Right lobe of liver (tissue), 6 donors: ENCODE data around the gene HSPD1. TPM values are rescaled to one million over a fixed set of nuclear protein-coding genes. Genes with fewer than 3 reads are reported as not detected.

Source experiments
- ATAC-seq, 4 donors: fragments of 200-7000 bp; cut with Tn5 transposase; one replicate each; pipeline ENCODE4 v1.9.1; 2020; ENCODE audit warnings: mild to moderate bottlenecking in 4 of 4, moderate library complexity in 4 of 4
- DNase-seq, 3 donors: peaks; one replicate each; pipeline ENCODE4 v3.0.0-alpha.2; 2020
- H3K27ac ChIP-seq, 3 donors: fragments of 200-600 bp; one replicate each; pipeline ENCODE4 v1.8.0; 2022
- H3K27me3 ChIP-seq, 2 donors: fragments of 200-600 bp; one replicate each; pipeline ENCODE4 v1.8.0; 2022
- H3K36me3 ChIP-seq, 4 donors: fragments of 200-600 bp; sonication (generic) in 1 of 4; one replicate each; pipeline versions ENCODE4 v1.5.1 to v1.8.0; 2017 to 2022; ENCODE audit warnings: control low read depth in 1 of 4
- H3K4me1 ChIP-seq, 4 donors: fragments of 200-600 bp; sonication (generic) in 1 of 4; one replicate each; pipeline versions ENCODE4 v1.5.1 to v1.8.0; 2017 to 2022; ENCODE audit warnings: control low read depth in 1 of 4
- H3K4me3 ChIP-seq, 3 donors: fragments of 200-600 bp; one replicate each; pipeline ENCODE4 v1.8.0; 2022
- H3K9me3 ChIP-seq, 4 donors: fragments of 200-600 bp; sonication (generic) in 1 of 4; one replicate each; pipeline versions ENCODE4 v1.5.1 to v1.8.0; 2017 to 2022; ENCODE audit warnings: control low read depth in 1 of 4
- CTCF ChIP-seq, 4 donors: fragments of 200-600 bp in 3 of 4; fragments of 450-650 bp in 1 of 4; IDR thresholded peaks; one replicate each; pipeline versions ENCODE4 v1.5.1 to v1.8.0; 2016 to 2022; ENCODE audit warnings: antibody characterized with exemption in 4 of 4, mild to moderate bottlenecking in 2 of 4
- POLR2A ChIP-seq: fragments of 450-650 bp; IDR thresholded peaks from one replicate; pipeline ENCODE4 v1.6.1; 2017; ENCODE audit warnings: antibody characterized with exemption, mild to moderate bottlenecking
- WGBS: methylation state at CpG from one replicate; pipeline ENCODE4 v1.1.6; 2018; ENCODE audit warnings: low coverage, low lambda C conversion rate; ENCODE audit not compliant: insufficient coverage; ENCODE audit errors: missing lambda C conversion rate; 5-methylcytosine and 5-hydroxymethylcytosine counted together
- intact Hi-C, 2 donors: fragments of 100-400 bp; cut with DNase I; formaldehyde crosslinking; loops; one replicate each; pipeline versions ENCODE4 v1.11.2 to v1.14.1; 2022
- small RNA-seq, 2 experiments: library from RNA; depleted of rRNA; stranded (forward); fragments of <200 nt; gene quantifications; one replicate each; pipeline ENCODE3, GENCODE V24; 2016
- total RNA-seq, 6 experiments: library from RNA; depleted of rRNA in 2 of 6; stranded (reverse); fragments of >200 nt in 2 of 6; fragmentation: NEBNext Ultra II Directional in 3 of 6; extraction: Animal tissue kit (Norgen Biotek cat#: 25700) in 3 of 6; gene quantifications; one replicate each; pipeline versions ENCODE4 v1.1.0 to v1.2.4, GENCODE V29; 2016 to 2023
- donor health status: DM: no; HTN: yes; CAD: no.
- donor health status: DM: no; HTN: no; CAD: no.
- donor health status: DM: no; HTN: no; CAD: no.
- donor health status: DM: no; HTN: yes; CAD: no.
- donor health status: DM: no; HTN: yes; CAD: no.

The HSPD1 gene
- total RNA-seq, 6 experiments from 2014 or later = 241 to 552 (median 353) TPM

DNA sequence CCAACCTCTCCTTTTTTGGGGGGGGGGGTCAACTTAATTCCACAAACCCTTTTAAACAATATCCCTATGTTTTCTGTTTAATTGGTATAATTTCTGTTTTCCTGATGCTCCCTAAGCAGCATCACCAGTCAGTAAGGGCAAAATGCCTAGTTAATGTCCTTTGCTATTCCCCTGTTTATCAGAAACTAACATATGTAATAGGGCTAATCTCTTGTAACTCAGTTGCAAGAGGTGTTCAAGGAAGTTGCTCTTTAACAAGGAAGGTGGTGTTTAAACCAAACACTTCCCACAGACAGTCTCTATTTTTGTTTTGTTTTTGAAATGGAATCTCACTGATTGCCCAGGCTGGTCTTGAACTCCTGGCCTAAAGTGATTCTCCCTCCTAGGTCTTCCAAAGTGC lies 52.8 kb downstream of the HSPD1 start:
- Histone ChIP-seq H3K36me3 (no peaks in the 10 kb centered on the region), H3K27ac (no peak overlapping the region), H3K4me3 (no peak overlapping the region), H3K9me3 (no peaks in the 10 kb centered on the region), H3K4me1 (no peaks in the 10 kb centered on the region), H3K27me3 (no peaks in the 10 kb centered on the region)
- ATAC-seq (no peak), DNase-seq (no peak)
- TF ChIP-seq CTCF (IDR thresholded peaks at IDR 0.05) (no peak), POLR2A (no peak)
- intact Hi-C loops = no loop called here

DNA sequence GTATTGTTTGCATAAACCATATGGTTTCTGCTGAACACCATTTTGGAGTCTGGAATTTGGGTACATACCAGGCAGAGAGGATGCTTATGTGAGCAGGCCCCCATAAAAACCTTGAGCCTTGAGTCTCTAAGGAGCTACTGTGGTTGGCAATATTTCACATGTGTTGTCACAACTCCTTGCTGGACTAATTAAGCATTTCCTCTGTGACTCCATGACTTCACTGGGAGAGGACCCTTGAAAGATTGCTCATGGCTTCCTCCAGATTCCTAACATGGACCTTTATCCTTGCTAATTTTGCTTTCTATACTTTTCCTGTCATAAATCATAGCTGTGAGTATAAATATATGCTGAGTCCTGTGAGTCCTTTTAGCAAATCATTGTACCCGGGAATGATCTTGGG lies 53.9 kb downstream of the HSPD1 start:
- Histone ChIP-seq H3K27ac (no peak overlapping the region), H3K36me3 (no peaks in the 10 kb centered on the region), H3K4me1 (no peaks in the 10 kb centered on the region), H3K27me3 (no peaks in the 10 kb centered on the region), H3K9me3 (no peaks in the 10 kb centered on the region), H3K4me3 (no peak overlapping the region)
- intact Hi-C loops = no loop called here
- WGBS = 54% methylated on average over 1 of the region's 1 CpG
- ATAC-seq (no peak), DNase-seq (no peak)
- TF ChIP-seq POLR2A (no peak), CTCF (IDR thresholded peaks at IDR 0.05) (no peak)

- Histone ChIP-seq H3K27ac (peak overlapping the region in 1 of 3 donors; percentile 21), H3K4me1 (no peaks in the 10 kb centered on the region), H3K9me3 (no peaks in the 10 kb centered on the region), H3K36me3 (no peaks in the 10 kb centered on the region), H3K27me3 (no peaks in the 10 kb centered on the region), H3K4me3 (no peak overlapping the region)
- TF ChIP-seq CTCF (IDR thresholded peaks at IDR 0.05) = no peak
- TF ChIP-seq POLR2A = no peak
- WGBS = 52% methylated on average over 3 of the region's 5 CpGs
- intact Hi-C loops = no loop called here
- no peak for DNase-seq
- ATAC-seq = peak in 3 of 4 donors; percentile 62 to 75 (median 68)
These were observed 56.8 kb downstream of the HSPD1 start for GRCh38 chr2:197442857-197443256.

DNA sequence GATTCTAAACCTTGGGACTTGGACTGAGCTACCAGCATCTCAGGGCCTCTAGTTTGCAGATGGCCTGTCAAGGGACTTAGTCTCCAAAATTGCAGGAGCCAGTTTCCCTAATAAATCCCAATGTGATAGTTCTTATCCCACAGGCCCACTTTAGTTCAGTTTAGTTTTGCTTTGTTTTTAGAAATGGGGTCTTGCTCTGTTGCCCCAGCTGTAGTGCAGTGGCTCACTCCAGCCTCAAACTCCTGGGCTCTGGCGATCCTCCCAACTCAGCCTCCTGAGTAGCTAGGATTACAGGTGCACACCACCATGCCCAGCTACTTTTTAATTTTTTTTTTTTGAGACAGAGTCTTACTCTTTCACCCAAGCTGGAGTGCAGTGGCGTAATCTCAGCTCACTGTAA lies 62.3 kb downstream of the HSPD1 start:
- ATAC-seq = no peak
- no peaks in the 10 kb centered on the region for H3K27me3 ChIP-seq
- TF ChIP-seq CTCF (IDR thresholded peaks at IDR 0.05) (no peak), POLR2A (no peak)
- 100% methylated on average over 2 of the region's 2 CpGs for WGBS
- H3K4me1 ChIP-seq = peaks cover 0 to 18% (median 1%) of the 10 kb centered on the region in 4 donors
- no peak overlapping the region for H3K4me3 ChIP-seq
- no peak overlapping the region for H3K27ac ChIP-seq
- intact Hi-C loops = no loop called here
- no peaks in the 10 kb centered on the region for H3K36me3 ChIP-seq
- no peak for DNase-seq
- H3K9me3 ChIP-seq = no peaks in the 10 kb centered on the region

Small RNA genes within 50 kb of the gene (small RNA-seq; reads per million reads assigned to genes)
- 0 reads per million in 2 experiments for gene AC020550.1
- gene RNU6-1029P = 0 reads per million in 2 experiments

Other genes with a start within 250 kb of the HSPD1 start
- gene ANKRD44, start 189.1 kb downstream of the HSPD1 start, total RNA-seq = 10 to 100 TPM in 4 of 6 experiments, 1 to 10 TPM in 2; 7.9 to 19.5 (median 13.3) TPM
- 100 to 1,000 TPM in 3 of 6 experiments, 10 to 100 TPM in 3; 74.6 to 113 (median 100) TPM for gene SF3B1, start 64.8 kb downstream of the HSPD1 start, total RNA-seq
- 10 to 100 TPM; 11.7 to 23.7 (median 17.1) TPM for gene COQ10B, start 46.3 kb downstream of the HSPD1 start, total RNA-seq
- gene HSPE1, start 539 bp upstream of the HSPD1 start, total RNA-seq = 100 to 1,000 TPM in 4 of 6 experiments, 10 to 100 TPM in 2; 91.8 to 318 (median 209) TPM
- gene MOB4, start 16.2 kb upstream of the HSPD1 start, total RNA-seq = 10 to 100 TPM in 2 of 6 experiments, 1 to 10 TPM in 4; 3.4 to 10.7 (median 8.0) TPM
- 1 to 10 TPM in 4 of 6 experiments, under 1 TPM in 2; 0.58 to 1.9 (median 1.0) TPM for gene RFTN2, start 175.7 kb upstream of the HSPD1 start, total RNA-seq
- gene MARS2, start 205.5 kb upstream of the HSPD1 start, total RNA-seq = 10 to 100 TPM in 2 of 6 experiments, 1 to 10 TPM in 4; 5.1 to 15.1 (median 6.6) TPM